ENCODE data around the gene CDH4. TPM values are rescaled to one million over a fixed set of nuclear protein-coding genes. Genes with fewer than 3 reads are reported as not detected.

CDH4 gene
- total RNA-seq, 1 donor from 2014 or later = 0.05 TPM

GRCh38 chr20:61864481-61864880 lies 612.4 kb downstream of the CDH4 start:
- intact Hi-C loops (cut with DNase I) = no loop called here
- no peak for ATAC-seq (ENCODE audit: poor library complexity)
- no peak for DNase-seq

DNA sequence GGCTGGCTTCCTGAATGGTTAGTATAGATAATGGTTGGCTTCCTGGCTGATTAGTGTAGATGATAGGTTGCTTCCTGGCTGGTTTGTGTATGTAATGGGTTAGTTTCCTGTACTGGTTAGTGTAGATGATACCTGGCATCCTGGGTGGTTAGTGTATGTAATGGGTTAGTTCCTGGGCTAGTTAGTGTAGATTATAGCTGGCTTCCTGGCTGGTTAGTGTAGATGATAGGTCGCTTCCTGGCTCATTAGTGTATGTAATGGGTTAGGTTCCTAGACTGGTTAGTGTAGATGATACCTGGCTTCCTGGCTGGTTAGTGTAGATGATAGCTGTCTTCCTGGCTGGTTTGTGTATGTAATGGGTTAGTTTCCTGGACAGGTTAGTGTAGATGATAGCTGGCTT lies 613.3 kb downstream of the CDH4 start:
- no peak for DNase-seq

GRCh38 chr20:61866165-61866564 lies 614.1 kb downstream of the CDH4 start:
- intact Hi-C loops (cut with DNase I) = no loop called here
- ATAC-seq (ENCODE audit: poor library complexity) (no peak), DNase-seq (no peak)

More for the DNA sequence above, 613.3 kb downstream of the CDH4 start:
- no peak for ATAC-seq (ENCODE audit: poor library complexity)
- intact Hi-C loops (cut with DNase I) = no loop called here

DNA sequence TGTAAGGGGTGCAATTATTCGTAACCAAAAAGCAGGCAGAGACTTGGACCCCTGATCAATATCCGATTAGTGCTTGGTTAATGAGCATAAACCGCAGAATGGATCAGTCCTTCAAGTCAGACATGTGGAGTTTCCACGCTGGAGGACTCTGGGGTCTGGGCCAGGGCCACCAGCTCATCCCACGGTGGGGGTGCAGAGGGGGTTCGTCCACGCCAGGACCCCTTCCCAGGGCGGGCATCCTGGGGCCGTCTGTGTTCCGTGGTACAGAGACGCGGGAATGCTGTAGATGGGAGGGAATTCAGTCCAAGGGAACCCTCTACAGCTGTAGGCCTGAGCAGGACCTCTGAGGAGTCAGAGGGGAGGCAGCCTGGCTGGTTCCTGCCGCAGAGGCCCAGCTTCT lies 615.9 kb downstream of the CDH4 start:
- ATAC-seq (ENCODE audit: poor library complexity) (no peak), DNase-seq (peak; percentile 4)
- intact Hi-C loops (cut with DNase I) = no loop called here

- DNase-seq (peak; percentile 21), ATAC-seq (ENCODE audit: poor library complexity) (no peak)
- intact Hi-C loops (cut with DNase I) = no loop called here
These were observed 616.5 kb downstream of the CDH4 start for GRCh38 chr20:61868466-61869090.

DNA sequence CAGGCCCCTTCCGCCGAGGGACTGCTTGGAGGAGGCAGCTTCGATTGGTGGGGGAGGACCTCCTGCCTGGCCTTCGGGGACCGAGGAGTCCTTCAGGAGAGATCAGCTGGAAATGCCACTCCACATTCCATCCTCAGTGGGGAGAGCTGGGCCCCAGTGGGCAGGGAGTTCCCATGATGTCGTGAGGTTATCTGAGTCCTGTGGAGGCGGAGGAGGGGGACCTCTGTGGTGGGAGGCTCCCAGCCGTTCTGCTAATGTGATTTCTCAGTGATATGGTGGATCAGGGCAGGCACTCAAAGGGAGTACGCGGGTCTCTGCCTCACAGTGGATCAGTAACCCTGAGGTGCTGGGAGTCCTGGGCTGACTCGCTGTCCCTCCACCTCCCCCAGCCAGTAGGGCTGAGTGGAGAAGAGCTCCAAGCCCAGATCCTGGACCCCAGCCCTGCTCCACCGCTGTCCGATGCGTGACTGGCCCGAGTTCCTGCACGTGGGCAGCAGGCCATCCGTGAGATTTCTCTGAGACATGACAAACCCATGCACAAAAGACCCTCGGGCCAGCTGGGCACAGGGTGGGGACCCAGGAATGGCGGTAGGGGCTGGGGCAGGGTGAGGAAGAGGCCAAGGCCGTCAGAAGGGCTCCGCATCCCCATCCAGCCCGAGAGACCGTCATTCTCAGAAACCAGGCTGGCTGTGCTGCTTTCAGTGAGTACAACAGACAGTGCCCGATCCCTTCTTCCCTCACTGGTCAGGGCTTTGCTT lies 617.9 kb downstream of the CDH4 start:
- ATAC-seq (ENCODE audit: poor library complexity) (no peak), DNase-seq (no peak)
- intact Hi-C loops (cut with DNase I) = no loop called here

DNA sequence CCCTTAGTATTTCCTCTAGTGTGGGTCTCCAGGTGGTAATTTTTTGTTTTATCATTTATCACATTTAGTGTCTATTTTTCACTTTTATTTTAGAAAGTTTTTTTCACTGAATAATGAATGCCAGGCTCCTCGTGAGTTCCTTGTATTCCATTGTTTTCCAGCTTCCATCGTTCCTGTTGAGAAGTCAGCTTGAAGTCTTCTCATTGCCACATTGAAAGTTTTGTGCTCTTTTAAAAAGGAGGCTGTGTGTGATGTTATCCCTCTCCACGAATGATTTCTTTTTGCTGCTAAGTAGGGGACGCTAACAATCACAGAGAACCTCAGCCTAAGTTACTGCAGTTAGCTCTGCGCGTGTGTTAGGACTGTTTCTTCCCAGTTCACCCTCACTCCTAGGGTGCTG lies 619.1 kb downstream of the CDH4 start:
- DNase-seq (no peak), ATAC-seq (ENCODE audit: poor library complexity) (no peak)
- intact Hi-C loops (cut with DNase I) = no loop called here

- ATAC-seq (ENCODE audit: poor library complexity) (no peak), DNase-seq (no peak)
- intact Hi-C loops (cut with DNase I) = no loop called here
These were observed 619.9 kb downstream of the CDH4 start for GRCh38 chr20:61871913-61872312.

DNA sequence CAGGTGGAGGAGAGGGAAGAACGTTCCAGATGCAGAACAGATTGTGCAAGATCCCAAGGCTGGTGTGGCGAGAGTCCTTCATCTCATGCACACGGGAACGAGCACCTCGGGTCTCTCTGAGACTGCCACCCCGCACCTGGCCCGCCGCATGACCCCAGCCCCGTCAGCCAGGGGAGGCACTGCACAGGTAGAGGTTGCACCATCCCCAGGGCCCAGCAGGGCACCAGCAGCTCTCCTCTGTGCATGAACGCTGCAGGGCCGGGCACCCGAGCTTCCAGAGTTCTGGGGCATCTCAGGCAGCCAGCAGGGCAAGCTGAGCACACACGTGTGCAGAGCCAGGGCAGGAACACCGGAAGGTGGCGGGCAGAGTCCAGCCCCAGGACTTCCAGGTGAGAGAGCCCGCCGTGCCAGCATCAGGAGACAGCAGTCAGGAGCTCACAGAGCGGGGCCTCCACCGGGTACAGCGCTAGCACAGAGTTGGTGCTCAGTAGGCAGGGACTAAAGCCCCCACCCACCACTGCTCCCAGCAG lies 620.4 kb downstream of the CDH4 start:
- intact Hi-C loops (cut with DNase I) = no loop called here
- ATAC-seq (ENCODE audit: poor library complexity) = no peak
- DNase-seq = no peak

DNA sequence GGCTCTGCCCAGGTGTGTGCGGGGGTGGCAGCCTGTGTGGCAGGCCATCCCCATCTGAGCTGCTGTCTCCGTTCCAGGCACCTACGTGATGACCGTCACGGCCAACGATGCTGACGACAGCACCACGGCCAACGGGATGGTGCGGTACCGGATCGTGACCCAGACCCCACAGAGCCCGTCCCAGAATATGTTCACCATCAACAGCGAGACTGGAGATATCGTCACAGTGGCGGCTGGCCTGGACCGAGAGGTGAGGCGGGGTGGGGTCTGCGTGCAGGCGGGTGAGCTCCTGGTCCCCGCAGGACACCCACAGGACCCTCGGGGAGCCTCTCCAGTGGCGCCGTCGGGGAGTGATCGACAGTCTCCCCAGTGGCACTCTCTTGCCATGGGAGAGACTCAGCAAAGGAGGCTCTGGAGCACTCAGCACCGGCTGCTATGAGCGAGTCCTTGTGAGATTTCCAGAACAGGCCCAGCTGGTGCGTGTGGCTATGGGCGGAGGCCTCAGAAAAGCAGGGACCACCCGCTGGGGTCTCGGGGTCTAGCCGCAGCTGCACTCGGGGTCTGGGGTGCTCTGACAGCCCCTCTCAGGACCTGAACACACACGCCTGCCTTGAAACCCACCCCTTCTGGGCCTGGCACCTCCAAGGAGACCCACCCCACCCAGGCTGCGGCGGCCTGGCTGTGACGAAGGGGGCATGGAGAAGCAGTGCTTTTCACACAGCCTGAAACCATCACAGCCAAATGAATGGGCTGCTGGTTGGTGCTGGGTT lies 621.8 kb downstream of the CDH4 start:
- DNase-seq = no peak
- ATAC-seq (ENCODE audit: poor library complexity) = no peak

GRCh38 chr20:61874421-61875068 lies 622.5 kb downstream of the CDH4 start:
- DNase-seq = peak; percentile 58
- peak; percentile 74 for ATAC-seq (ENCODE audit: poor library complexity)
- intact Hi-C loops (cut with DNase I) = no loop called here

More for the DNA sequence above, 621.8 kb downstream of the CDH4 start:
- intact Hi-C loops (cut with DNase I) = no loop called here

- intact Hi-C loops (cut with DNase I) = no loop called here
- ATAC-seq (ENCODE audit: poor library complexity) (no peak), DNase-seq (peak; percentile 37)
These were observed 623.3 kb downstream of the CDH4 start for GRCh38 chr20:61875221-61875885.

DNA sequence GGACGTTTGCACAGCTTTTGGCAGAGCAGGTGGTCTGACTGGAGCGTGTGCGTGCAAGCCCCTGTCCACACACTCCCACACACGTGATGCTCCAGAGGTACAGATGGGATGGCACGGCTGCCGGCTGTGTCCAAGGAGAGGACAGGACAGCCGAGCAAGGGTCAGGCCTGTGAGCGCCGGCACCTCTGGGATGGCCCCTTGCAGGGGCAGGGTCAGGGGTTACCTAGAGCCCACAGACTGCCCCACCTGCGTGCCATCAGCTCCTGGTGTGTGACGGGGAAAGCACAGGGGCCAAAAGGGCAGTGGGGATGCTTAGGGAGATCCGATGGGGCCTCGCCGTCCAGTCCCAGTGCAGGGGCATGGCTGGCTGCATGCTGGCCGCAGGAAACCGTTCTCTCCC lies 623.9 kb downstream of the CDH4 start:
- ATAC-seq (ENCODE audit: poor library complexity) (no peak), DNase-seq (peak; percentile 26)
- intact Hi-C loops (cut with DNase I) = no loop called here

DNA sequence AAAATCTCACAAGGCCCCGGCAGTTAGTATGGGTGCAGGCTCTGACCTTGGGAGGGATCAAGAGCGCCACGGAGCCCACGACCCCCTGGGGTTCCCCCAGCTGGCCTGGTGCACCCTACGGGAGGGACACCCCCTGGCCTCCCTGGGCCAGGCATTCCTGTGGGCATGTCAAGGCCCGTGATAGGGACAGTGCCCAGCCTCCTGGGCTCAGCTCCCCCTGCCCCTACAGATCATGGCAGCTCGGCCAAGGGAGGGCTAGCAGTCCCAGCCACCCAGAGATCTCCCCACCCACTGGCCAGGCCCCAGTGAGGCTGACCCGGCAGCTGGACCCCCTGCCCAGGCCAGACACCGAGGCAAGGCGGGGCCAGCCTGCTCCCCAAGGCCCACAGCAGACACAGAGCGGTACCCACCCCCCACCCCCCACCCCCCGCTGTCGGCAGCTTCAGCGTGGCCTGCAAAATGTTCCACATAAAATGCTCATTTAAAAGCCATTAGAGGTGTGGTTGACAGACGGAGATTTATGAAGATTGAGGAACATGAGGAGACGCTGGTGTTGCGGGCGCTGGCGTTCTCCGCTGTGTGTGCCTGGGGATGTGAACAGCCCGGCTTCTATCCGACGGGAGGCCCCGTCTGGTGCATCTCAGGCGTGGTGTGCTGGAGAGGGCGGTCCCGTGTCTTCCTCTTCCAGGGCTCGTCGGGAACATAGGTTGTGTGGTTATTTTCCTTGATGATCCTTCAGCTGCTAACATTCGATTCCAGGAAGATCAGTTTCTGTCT lies 625.1 kb downstream of the CDH4 start:
- no peak for ATAC-seq (ENCODE audit: poor library complexity)
- DNase-seq = peak; percentile 19

DNA sequence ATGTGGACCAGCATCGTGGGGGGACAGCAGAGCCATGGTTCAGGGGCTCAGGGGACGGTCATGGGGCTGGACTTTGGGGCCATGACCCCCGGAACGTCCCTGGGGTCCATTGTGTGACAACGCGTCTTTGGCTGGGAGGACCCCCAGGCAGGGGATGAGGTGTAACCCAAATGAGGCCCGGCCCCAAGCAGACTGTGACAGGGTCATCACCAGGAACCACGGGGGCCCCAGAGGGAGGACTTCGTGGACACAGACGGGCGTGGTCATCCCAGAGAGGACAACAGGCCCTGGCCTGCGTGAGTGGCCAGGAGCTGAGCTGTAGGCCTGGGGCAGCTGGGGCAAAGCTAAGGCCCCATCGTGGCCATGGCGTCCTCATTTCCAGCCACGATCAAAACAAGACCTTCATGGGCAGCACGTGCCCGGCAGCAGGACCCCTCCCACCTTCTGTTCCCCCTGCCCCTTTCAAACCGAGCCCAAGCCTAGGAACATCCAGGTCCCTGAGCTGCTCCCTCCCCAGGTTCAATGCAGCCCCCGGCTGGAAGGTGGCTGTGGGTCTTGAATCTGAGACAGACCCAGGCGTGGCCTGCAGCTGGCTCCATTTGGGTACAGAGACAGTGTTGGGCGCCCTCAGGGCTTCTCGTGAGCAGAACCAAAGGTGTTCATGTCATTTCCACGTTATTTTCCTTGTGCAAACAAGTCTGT lies 625.9 kb downstream of the CDH4 start:
- intact Hi-C loops (cut with DNase I) = no loop called here
- ATAC-seq (ENCODE audit: poor library complexity) = no peak
- peak; percentile 25 for DNase-seq

More for the DNA sequence above, 625.1 kb downstream of the CDH4 start:
- intact Hi-C loops (cut with DNase I) = no loop called here

DNA sequence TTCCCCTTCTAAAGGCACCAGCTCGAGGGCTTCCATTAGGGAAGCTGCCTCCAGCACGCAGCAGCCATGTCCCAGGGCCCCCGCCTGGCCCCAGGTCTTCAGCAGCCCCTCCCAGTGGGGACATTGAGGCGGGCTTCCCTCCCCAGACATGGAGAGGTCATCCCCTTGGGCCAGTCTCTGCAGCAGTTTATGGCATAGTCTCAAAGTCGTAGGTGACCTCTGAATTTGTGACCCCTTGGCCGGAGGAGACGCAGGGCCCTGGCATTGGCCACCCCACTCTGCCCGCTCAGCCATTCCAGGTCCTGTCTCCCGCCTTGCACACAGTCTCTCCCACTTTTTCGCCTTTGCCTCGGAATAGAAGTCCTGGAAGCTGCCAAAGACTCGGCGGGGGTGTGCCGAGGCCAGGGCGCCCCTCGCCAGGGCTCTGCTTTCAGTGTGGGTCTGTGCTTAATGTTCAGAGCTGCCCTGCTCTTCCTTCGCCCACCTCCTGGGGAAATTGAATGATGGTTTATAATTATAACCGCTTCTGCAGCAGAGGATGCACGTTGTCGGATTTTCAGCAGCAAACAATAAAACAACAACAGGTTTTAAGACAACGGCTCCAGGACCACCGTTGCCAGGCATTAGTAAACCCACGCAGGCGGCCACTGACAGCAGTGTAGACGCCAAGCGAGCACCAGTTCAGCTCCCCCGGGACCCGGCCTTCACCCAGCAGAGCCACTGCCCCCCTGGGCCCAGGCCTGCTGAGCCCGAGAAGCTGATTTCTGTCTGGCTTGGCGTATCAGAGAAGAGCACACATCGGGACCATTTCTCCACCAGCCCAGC lies 626.6 kb downstream of the CDH4 start:
- DNase-seq = peak; percentile 16
- no peak for ATAC-seq (ENCODE audit: poor library complexity)
- intact Hi-C loops (cut with DNase I) = no loop called here

DNA sequence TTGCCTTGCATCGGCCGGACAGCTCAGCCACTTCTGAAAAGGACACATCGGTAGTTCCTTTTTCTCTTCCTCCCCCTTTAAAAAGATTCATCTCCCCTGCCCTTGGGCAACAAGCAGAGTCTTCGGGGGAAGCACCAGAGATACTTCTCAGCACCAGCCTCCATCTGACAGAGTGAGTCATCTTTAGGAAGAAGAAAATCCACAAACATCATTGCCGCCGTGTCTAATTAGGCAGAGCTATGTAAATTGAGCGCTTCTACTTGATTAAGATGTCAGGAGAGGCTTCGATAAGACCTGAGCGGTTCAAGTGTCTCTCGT lies 627.2 kb downstream of the CDH4 start:
- DNase-seq = no peak
- intact Hi-C loops (cut with DNase I) = no loop called here
- ATAC-seq (ENCODE audit: poor library complexity) = no peak
